ENCODE results near the gene MFAP2. TPM values are rescaled to one million over a fixed set of nuclear protein-coding genes. Genes with fewer than 3 reads are reported as not detected.
"Not testable (repeated sequence)": the region's sequence is repeated elsewhere in the genome, so short reads cannot be mapped to it uniquely, and the experiment has no call there.

MFAP2 gene
- total and polyA plus RNA-seq, 2 of the 8 experiments (the other 6 are each of a cell fraction or from before 2014, with no cell fraction given), result 172 to 326 TPM

DNA sequence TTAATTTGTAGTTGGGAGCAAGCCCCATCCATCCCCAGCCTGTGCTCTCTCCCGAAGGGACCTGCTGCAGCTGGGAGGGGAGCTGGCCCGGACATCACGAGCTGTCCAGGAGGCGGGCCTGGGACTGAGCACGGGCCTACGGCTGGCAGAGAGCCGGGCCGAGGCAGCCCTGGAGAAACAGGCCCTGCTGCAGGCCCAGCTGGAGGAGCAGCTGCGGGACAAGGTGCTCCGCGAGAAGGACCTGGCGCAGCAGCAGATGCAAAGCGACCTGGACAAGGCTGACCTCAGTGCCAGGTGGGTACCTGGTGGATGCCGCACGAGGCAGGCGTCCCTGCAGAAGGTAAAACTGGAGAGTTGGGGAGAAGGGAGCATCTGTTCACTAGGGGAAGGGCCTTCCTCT is 43.8 kb downstream of the MFAP2 start:
- H4K5ac ChIP-seq (ENCODE audit: insufficient read length, low read depth, low read length); H3K9me3 ChIP-seq (ENCODE audit: insufficient read depth in 2 of 2, low read depth in 1 of 2, low read length in 1 of 2); H3K23me2 ChIP-seq (ENCODE audit: low read depth, low read length); H4K20me1 ChIP-seq (replicated peaks in 1 of 2; ENCODE audit: control insufficient read depth in 1 of 2, insufficient read depth in 2 of 2, low read length in 2 of 2); H3K9ac ChIP-seq (replicated peaks in 1 of 4; ENCODE audit: extremely low read depth in 1 of 4, low read depth in 3 of 4, low read length in 3 of 4); FAIRE-seq; H3K4me2 ChIP-seq (ENCODE audit: insufficient read depth in 1 of 2, low read depth in 2 of 2, low read length in 2 of 2); H3K14ac ChIP-seq (ENCODE audit: insufficient read length); H2BK20ac ChIP-seq (ENCODE audit: low read length); H2BK120ac ChIP-seq (replicated peaks; ENCODE audit: low read depth, low read length); H3K79me1 ChIP-seq (ENCODE audit: low read depth, low read length); H3K4ac ChIP-seq (replicated peaks; ENCODE audit: insufficient read length, low read depth, low read length); H3K4me3 ChIP-seq (ENCODE audit: extremely low read depth in 1 of 4, insufficient read depth in 2 of 4, low read depth in 3 of 4, low read length in 4 of 4); H3K4me1 ChIP-seq (replicated peaks in 1 of 4; ENCODE audit: control insufficient read depth in 3 of 4, insufficient read depth in 4 of 4, low read length in 3 of 4); H3K23ac ChIP-seq (ENCODE audit: insufficient read length); H3K27me3 ChIP-seq (replicated peaks in 1 of 4; ENCODE audit: control insufficient read depth in 3 of 4, extremely low read depth in 1 of 4, insufficient read depth in 3 of 4, low read length in 3 of 4); H3K27ac ChIP-seq (ENCODE audit: low read depth, low read length); H2BK12ac ChIP-seq (ENCODE audit: low read depth, low read length); H3K79me2 ChIP-seq (ENCODE audit: control insufficient read depth in 1 of 2, insufficient read depth in 2 of 2, low read length in 2 of 2); DNase-seq (ENCODE audit: low read depth in 1 of 2, low spot score in 2 of 2); H2BK15ac ChIP-seq (ENCODE audit: low read length); H2BK5ac ChIP-seq (ENCODE audit: low read depth, low read length); H3K18ac ChIP-seq (ENCODE audit: extremely low read depth, low read length); H4K91ac ChIP-seq (replicated peaks; ENCODE audit: insufficient read length, low read length); H2AFZ ChIP-seq (ENCODE audit: low read length); H2AK5ac ChIP-seq (ENCODE audit: low read depth, low read length); H3K56ac ChIP-seq (replicated peaks; ENCODE audit: insufficient read length, low read depth, low read length); H4K8ac ChIP-seq (ENCODE audit: extremely low read depth, insufficient read depth, low read length); POLR2A ChIA-PET (ENCODE audit: partially characterized antibody): not testable (repeated sequence)
- CTCF ChIA-PET (ENCODE audit: partially characterized antibody), result interaction anchor here (0.6 to 1.6 kb wide), 3 partner anchors 11 to 17 kb away, joined by 3 to 9 read pairs (median 5); no protein-coding TSS in a partner anchor
- 96% methylated on average over 12 of the region's 16 CpGs; no CpG with 5 or more reads in 1 of the 2 experiments for WGBS, 2 experiments (ENCODE audit: extremely low coverage in 1 of 2, insufficient coverage in 1 of 2, insufficient read length in 1 of 2, insufficient replicate concordance in 2 of 2, low coverage in 1 of 2, low lambda C conversion rate in 2 of 2, missing lambda C conversion rate in 1 of 2)
- peaks cover 0 to 29% (median 8%) of the 10 kb centered on the region in 4 experiments; a peak in 4 of 8 replicates for H3K36me3 ChIP-seq (ENCODE audit: control insufficient read depth in 2 of 4, insufficient read depth in 4 of 4, low read length in 3 of 4)

DNA sequence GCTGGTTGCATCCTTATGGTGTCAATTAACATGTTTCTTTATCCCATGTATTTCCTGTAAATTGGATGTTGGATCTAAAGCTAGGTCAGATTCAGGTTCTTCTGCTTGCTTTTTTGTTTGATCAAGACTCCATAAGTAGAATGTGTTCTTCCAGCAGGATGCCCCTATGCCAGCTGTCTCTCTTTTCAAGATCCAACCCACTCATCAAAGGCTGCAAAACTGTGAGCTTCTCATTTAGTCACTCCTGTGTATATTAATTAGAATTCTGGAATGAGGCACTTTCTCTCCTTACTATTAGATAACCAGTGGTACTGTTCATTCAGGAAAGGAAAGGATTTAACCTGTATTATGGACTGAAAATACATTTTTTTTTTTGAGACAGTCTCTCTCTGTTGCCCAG is 46.5 kb downstream of the MFAP2 start:
- peaks cover 0 to 31% (median 12%) of the 10 kb centered on the region in 4 experiments; a peak in 4 of 8 replicates for H3K36me3 ChIP-seq (ENCODE audit: control insufficient read depth in 2 of 4, insufficient read depth in 4 of 4, low read length in 3 of 4)
- FAIRE-seq, result not testable (repeated sequence)

More for the DNA sequence above, 46.5 kb downstream of the MFAP2 start:
- H2AK5ac ChIP-seq (ENCODE audit: low read depth, low read length); H4K91ac ChIP-seq (replicated peaks; ENCODE audit: insufficient read length, low read length); H3K79me1 ChIP-seq (ENCODE audit: low read depth, low read length); H3K56ac ChIP-seq (replicated peaks; ENCODE audit: insufficient read length, low read depth, low read length); POLR2A ChIA-PET (ENCODE audit: partially characterized antibody); H3K4me2 ChIP-seq (ENCODE audit: insufficient read depth in 1 of 2, low read depth in 2 of 2, low read length in 2 of 2); H2AFZ ChIP-seq (ENCODE audit: low read length); H2BK5ac ChIP-seq (ENCODE audit: low read depth, low read length); H3K4me1 ChIP-seq (replicated peaks in 1 of 4; ENCODE audit: control insufficient read depth in 3 of 4, insufficient read depth in 4 of 4, low read length in 3 of 4); H3K14ac ChIP-seq (ENCODE audit: insufficient read length); H3K79me2 ChIP-seq (ENCODE audit: control insufficient read depth in 1 of 2, insufficient read depth in 2 of 2, low read length in 2 of 2); H3K27me3 ChIP-seq (replicated peaks in 1 of 4; ENCODE audit: control insufficient read depth in 3 of 4, extremely low read depth in 1 of 4, insufficient read depth in 3 of 4, low read length in 3 of 4); DNase-seq (ENCODE audit: low read depth in 1 of 2, low spot score in 2 of 2); H3K9ac ChIP-seq (replicated peaks in 1 of 4; ENCODE audit: extremely low read depth in 1 of 4, low read depth in 3 of 4, low read length in 3 of 4); H4K8ac ChIP-seq (ENCODE audit: extremely low read depth, insufficient read depth, low read length); H2BK15ac ChIP-seq (ENCODE audit: low read length); H3K4me3 ChIP-seq (ENCODE audit: extremely low read depth in 1 of 4, insufficient read depth in 2 of 4, low read depth in 3 of 4, low read length in 4 of 4); H3K23ac ChIP-seq (ENCODE audit: insufficient read length); H3K4ac ChIP-seq (replicated peaks; ENCODE audit: insufficient read length, low read depth, low read length); H2BK12ac ChIP-seq (ENCODE audit: low read depth, low read length); H3K27ac ChIP-seq (ENCODE audit: low read depth, low read length); H3K18ac ChIP-seq (ENCODE audit: extremely low read depth, low read length); H2BK20ac ChIP-seq (ENCODE audit: low read length); H4K5ac ChIP-seq (ENCODE audit: insufficient read length, low read depth, low read length); H2BK120ac ChIP-seq (replicated peaks; ENCODE audit: low read depth, low read length); H3K23me2 ChIP-seq (ENCODE audit: low read depth, low read length); H3K9me3 ChIP-seq (ENCODE audit: insufficient read depth in 2 of 2, low read depth in 1 of 2, low read length in 1 of 2); H4K20me1 ChIP-seq (replicated peaks in 1 of 2; ENCODE audit: control insufficient read depth in 1 of 2, insufficient read depth in 2 of 2, low read length in 2 of 2): not testable (repeated sequence)
- CTCF ChIA-PET (ENCODE audit: partially characterized antibody), result interaction anchor here (1.1 to 2.2 kb wide), 3 partner anchors 13 to 28 kb away, joined by 3 to 6 read pairs (median 4); no protein-coding TSS in a partner anchor
